NB4 (cell line): Measurements from ENCODE around the gene RAB30.

Source experiments
- DNase-seq: peaks from one replicate; pipeline ENCODE4 v3.0.0; 2010; ENCODE audit warnings: low read depth
- H3K4me3 ChIP-seq: one replicate; pipeline ENCODE4 v1.5.1; 2011; ENCODE audit warnings: mild to moderate bottlenecking, low read depth, low read length, moderate library complexity
- CTCF ChIP-seq: IDR thresholded peaks from one replicate; pipeline ENCODE4 v1.5.1; 2012; ENCODE audit warnings: low read depth, low read length
- MAX ChIP-seq: IDR thresholded peaks from 2 replicates; pipeline ENCODE4 v1.6.1; 2011; ENCODE audit warnings: low read depth, low read length
- MYC ChIP-seq: IDR thresholded peaks from 2 replicates; pipeline ENCODE4 v1.6.1; 2011; ENCODE audit warnings: low read depth, low read length
- POLR2A ChIP-seq: IDR thresholded peaks from 2 replicates; pipeline ENCODE4 v1.6.1; 2011; ENCODE audit warnings: mild to moderate bottlenecking; ENCODE audit not compliant: insufficient read length; ENCODE audit errors: extremely low read depth

Gene RAB30

DNA sequence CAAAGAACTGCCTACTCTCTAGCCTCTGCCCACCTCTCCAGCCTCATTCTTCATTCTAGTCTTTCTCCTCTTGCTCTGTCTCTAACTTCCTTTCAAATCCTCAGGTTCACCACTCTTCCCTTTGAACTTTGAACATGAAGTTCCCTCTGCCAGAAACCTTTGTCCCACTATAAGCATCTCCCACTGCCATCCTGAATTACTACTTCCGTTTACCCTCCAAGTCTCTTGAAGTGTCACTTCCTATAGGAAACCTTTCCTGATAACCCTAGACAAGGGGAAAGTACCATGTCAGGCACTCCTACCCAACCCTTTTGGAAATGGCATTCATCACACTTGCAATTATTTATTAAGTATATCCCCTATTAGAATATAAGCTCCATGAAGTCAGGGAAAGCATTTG lies 3.1 kb downstream of the RAB30 start:
- no peak overlapping the region for H3K4me3 ChIP-seq
- no peak for TF ChIP-seq POLR2A
- no peak for TF ChIP-seq MAX
- no peak for TF ChIP-seq CTCF
- TF ChIP-seq MYC, result no peak
- no peak for DNase-seq

DNA sequence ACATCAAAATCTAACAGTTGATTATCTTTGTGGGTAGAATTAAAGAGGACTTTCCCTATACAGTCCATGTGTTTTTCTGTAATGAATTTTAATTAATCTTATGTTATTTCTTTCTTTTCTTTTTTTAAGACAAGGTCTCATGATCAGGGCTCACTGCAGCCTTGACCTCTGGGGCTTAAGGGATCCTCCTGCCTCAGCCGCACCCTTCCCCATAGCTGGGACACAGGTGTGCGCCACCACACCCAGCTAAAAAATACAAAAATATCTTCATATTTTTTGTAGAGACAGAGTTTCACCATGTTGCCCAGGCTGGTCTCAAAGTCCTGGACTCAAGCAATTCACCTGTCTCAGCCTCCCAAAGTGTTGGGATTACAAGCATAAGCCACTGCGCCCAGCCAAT lies 7.7 kb downstream of the RAB30 start:
- DNase-seq, result no peak
- no peak overlapping the region for H3K4me3 ChIP-seq
- TF ChIP-seq POLR2A (no peak), MYC (no peak), CTCF (no peak), MAX (no peak)

- TF ChIP-seq MYC, result no peak
- TF ChIP-seq CTCF, result no peak
- TF ChIP-seq MAX, result no peak
- no peak for TF ChIP-seq POLR2A
- peak; percentile 36 for DNase-seq
- peak overlapping the region; percentile 10 for H3K4me3 ChIP-seq
These were observed 8.5 kb downstream of the RAB30 start for GRCh38 chr11:83063073-83063754.

DNA sequence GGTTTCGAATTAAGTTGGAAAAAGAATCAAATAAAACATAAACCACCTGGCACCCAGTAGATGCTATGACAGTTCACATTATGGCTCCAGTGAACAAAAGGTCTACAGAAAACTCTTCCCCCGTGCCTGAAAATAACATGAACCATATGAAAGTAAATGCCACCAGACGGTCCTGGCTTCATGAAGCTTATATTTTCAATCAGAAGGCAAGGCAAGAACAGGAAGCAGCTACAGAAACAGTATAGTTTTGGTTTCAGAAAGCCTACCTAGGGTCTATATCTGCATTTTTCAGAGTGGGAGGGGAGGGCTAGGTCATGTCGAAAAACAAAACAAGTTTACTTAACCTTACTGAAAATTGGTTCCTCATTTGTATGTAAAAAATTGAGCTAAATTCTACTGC lies 9.8 kb downstream of the RAB30 start:
- no peak for DNase-seq
- no peak overlapping the region for H3K4me3 ChIP-seq
- TF ChIP-seq MAX, result no peak

- DNase-seq, result no peak
These were observed 10.7 kb downstream of the RAB30 start for GRCh38 chr11:83060965-83061364.

More at GRCh38 chr11:83060965-83061364, 10.7 kb downstream of the RAB30 start:
- H3K4me3 ChIP-seq, result no peak overlapping the region
- TF ChIP-seq MAX (no peak), POLR2A (no peak), CTCF (no peak), MYC (no peak)
